HG03103 (cell line): Measurements from ENCODE around the gene SLC46A2.

Experiments
- ATAC-seq: cut with Tn5 transposase; IDR thresholded peaks from one replicate; pipeline ENCODE4 v1.9.1; 2021; ENCODE audit warnings: low read depth; ENCODE audit not compliant: unreplicated experiment

SLC46A2 gene

DNA sequence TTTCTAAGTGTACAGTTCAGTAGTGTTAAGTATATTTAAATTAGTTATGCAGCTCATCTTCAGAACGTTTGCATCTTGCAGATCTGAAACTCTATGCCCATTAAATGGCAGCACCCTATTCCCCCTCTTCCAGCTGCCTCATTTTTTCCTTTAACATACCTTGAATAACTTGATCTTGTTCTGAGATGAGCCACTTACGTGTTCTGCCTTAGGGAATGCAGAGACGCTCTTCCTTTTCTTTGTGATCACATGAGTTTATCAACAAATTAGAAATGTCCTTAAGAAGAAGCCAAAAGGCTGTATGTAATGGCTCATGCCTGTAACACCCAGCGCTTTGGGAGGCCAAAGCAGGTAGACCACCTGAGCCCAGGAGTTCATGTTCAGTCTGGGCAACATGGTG is 57.6 kb downstream of the SLC46A2 start:
- ATAC-seq = no peak

- ATAC-seq = no peak
These were observed 58.7 kb downstream of the SLC46A2 start for GRCh38 chr9:112831969-112832368.

GRCh38 chr9:112831281-112831851 is 59.3 kb downstream of the SLC46A2 start:
- ATAC-seq = no peak
